SK-N-SH treated with all-trans-retinoic acid at 6 μM for 48 hours (cell line): ENCODE data around the gene ZBTB49.

Experiments
- ARNTL ChIP-seq: fragments of 450-650 bp; formaldehyde crosslinking; IDR thresholded peaks from 2 replicates; pipeline ENCODE4 v1.5.0; 2020; ENCODE audit warnings: low read depth, mild to moderate bottlenecking, moderate library complexity, borderline replicate concordance
- BACH2 ChIP-seq: fragments of 250-450 bp; sonication (Bioruptor Pico); IDR thresholded peaks from 2 replicates; pipeline ENCODE4 v1.9.0; 2021; ENCODE audit warnings: mild to moderate bottlenecking, borderline replicate concordance
- CREB5 ChIP-seq: fragments of 250-450 bp; sonication (Bioruptor Pico); IDR thresholded peaks from 2 replicates; pipeline ENCODE4 v1.5.1; 2020; ENCODE audit warnings: low read depth, mild to moderate bottlenecking, moderate library complexity
- ISL1 ChIP-seq: fragments of 250-450 bp; sonication (Bioruptor Pico); IDR thresholded peaks from 2 replicates; pipeline ENCODE4 v2.1.2; 2022; ENCODE audit warnings: mild to moderate bottlenecking, moderate library complexity
- OSR1 ChIP-seq: fragments of 250-450 bp; sonication (Bioruptor Pico); IDR thresholded peaks from 2 replicates; pipeline ENCODE4 v1.8.0; 2022; ENCODE audit warnings: moderate library complexity, mild to moderate bottlenecking, inconsistent platforms
- PATZ1 ChIP-seq: fragments of 250-450 bp; sonication (Bioruptor Pico); IDR thresholded peaks from 2 replicates; pipeline ENCODE4 v1.8.0; 2020; ENCODE audit warnings: mild to moderate bottlenecking, moderate library complexity, borderline replicate concordance
- POU6F1 ChIP-seq: fragments of 250-450 bp; sonication (Bioruptor Pico); IDR thresholded peaks from 2 replicates; pipeline ENCODE4 v1.8.0; 2021; ENCODE audit warnings: low read depth, mild to moderate bottlenecking, moderate library complexity, borderline replicate concordance
- PPARA ChIP-seq: fragments of 250-450 bp; sonication (Bioruptor Pico); IDR thresholded peaks from 2 replicates; pipeline ENCODE4 v1.5.0; 2020; ENCODE audit warnings: mild to moderate bottlenecking, borderline replicate concordance
- SNAI2 ChIP-seq: fragments of 250-450 bp; sonication (Bioruptor Pico); IDR thresholded peaks from 2 replicates; pipeline ENCODE4 v1.5.0; 2020; ENCODE audit warnings: mild to moderate bottlenecking, moderate library complexity
- TOX ChIP-seq: fragments of 250-450 bp; sonication (Bioruptor Pico); IDR thresholded peaks from 2 replicates; pipeline ENCODE4 v1.8.0; 2021; ENCODE audit warnings: mild to moderate bottlenecking, moderate library complexity, borderline replicate concordance
- ZFP30 ChIP-seq: fragments of 450-650 bp; formaldehyde crosslinking; IDR thresholded peaks from 2 replicates; pipeline ENCODE4 v1.5.0; 2022; ENCODE audit warnings: mild to moderate bottlenecking, moderate library complexity
- ZNF70 ChIP-seq: fragments of 450-650 bp; formaldehyde crosslinking; IDR thresholded peaks from 2 replicates; pipeline ENCODE4 v1.5.0; 2020; ENCODE audit warnings: mild to moderate bottlenecking, moderate library complexity

- TF ChIP-seq PATZ1 (CRISPR knock-in tag) (no peak), PPARA (CRISPR knock-in tag) (no peak), ZFP30 (CRISPR knock-in tag) (no peak), TOX (CRISPR knock-in tag) (no peak), ZNF70 (CRISPR knock-in tag) (no peak), SNAI2 (CRISPR knock-in tag) (no peak), ARNTL (no peak), BACH2 (CRISPR knock-in tag) (no peak), ISL1 (no peak), OSR1 (CRISPR knock-in tag) (no peak), POU6F1 (CRISPR knock-in tag) (no peak), CREB5 (no peak)
These were observed 26.1 kb downstream of the ZBTB49 start for GRCh38 chr4:4316150-4316495.
